SKM-1 (cell line): Measurements from ENCODE around the gene ABCA2.

Experiments
- DNase-seq: peaks from one replicate; lab custom pipeline; 2025; ENCODE audit not compliant: unreplicated experiment; lab: John Stamatoyannopoulos, UW

ABCA2 gene

GRCh38 chr9:136968333-136969127 is 59.5 kb downstream of the ABCA2 start:
- no peak for DNase-seq

GRCh38 chr9:136965771-136966484 is 62.1 kb downstream of the ABCA2 start:
- DNase-seq = no peak

GRCh38 chr9:136964833-136965422 is 63.1 kb downstream of the ABCA2 start:
- no peak for DNase-seq

GRCh38 chr9:136964171-136964689 is 63.8 kb downstream of the ABCA2 start:
- DNase-seq = no peak

- DNase-seq = no peak
Measured at GRCh38 chr9:136963751-136964150, 64.3 kb downstream of the ABCA2 start.

- no peak for DNase-seq
Measured at GRCh38 chr9:136963341-136963740, 64.7 kb downstream of the ABCA2 start.

GRCh38 chr9:136962701-136963248 is 65.3 kb downstream of the ABCA2 start:
- no peak for DNase-seq

- no peak for DNase-seq
Measured at GRCh38 chr9:136962163-136962562, 65.9 kb downstream of the ABCA2 start.

GRCh38 chr9:136961279-136962065 is 66.6 kb downstream of the ABCA2 start:
- DNase-seq = no peak

- DNase-seq = no peak
Measured at GRCh38 chr9:136960938-136961275, 67.1 kb downstream of the ABCA2 start.

GRCh38 chr9:136960212-136960937 is 67.7 kb downstream of the ABCA2 start:
- no peak for DNase-seq

GRCh38 chr9:136958898-136959850 is 68.9 kb downstream of the ABCA2 start:
- DNase-seq = no peak

- no peak for DNase-seq
Measured at GRCh38 chr9:136958473-136958872, 69.6 kb downstream of the ABCA2 start.

- DNase-seq = no peak
Measured at GRCh38 chr9:136957901-136958300, 70.1 kb downstream of the ABCA2 start.

- no peak for DNase-seq
Measured at GRCh38 chr9:136957461-136957860, 70.6 kb downstream of the ABCA2 start.
